Mesothelial cell of epicardium (in vitro differentiated cells): ENCODE measurements around the gene CPAMD8. TPM values are rescaled to one million over a fixed set of nuclear protein-coding genes. Genes with fewer than 3 reads are reported as not detected.

Experiments used
- DNase-seq, 2 experiments: peaks; one replicate each; pipeline ENCODE4 v3.0.0; 2021; ENCODE audit warnings: low spot score in 2 of 2; ENCODE audit not compliant: unreplicated experiment in 2 of 2
- H3K27ac Mint-ChIP-seq: 2 replicates; pipeline ENCODE4 v1.8.0; 2021; ENCODE audit warnings: mixed read lengths
- H3K27me3 Mint-ChIP-seq: 2 replicates; pipeline ENCODE4 v1.8.0; 2021; ENCODE audit warnings: low read depth, mixed read lengths
- H3K36me3 Mint-ChIP-seq: 2 replicates; pipeline ENCODE4 v1.8.0; 2021; ENCODE audit warnings: mixed read lengths
- H3K4me1 Mint-ChIP-seq: 2 replicates; pipeline ENCODE4 v1.8.0; 2021; ENCODE audit warnings: mixed read lengths
- H3K4me3 Mint-ChIP-seq: 2 replicates; pipeline ENCODE4 v1.8.0; 2021; ENCODE audit warnings: mild to moderate bottlenecking, moderate library complexity, mixed read lengths
- H3K9me3 Mint-ChIP-seq: 2 replicates; pipeline ENCODE4 v1.8.0; 2021; ENCODE audit warnings: mixed read lengths
- CTCF ChIP-seq: fragments of 200-600 bp; sonication (generic); IDR thresholded peaks from one replicate; pipeline ENCODE4 v1.5.0; 2021; ENCODE audit warnings: antibody characterized with exemption; ENCODE audit not compliant: unreplicated experiment
- total RNA-seq: library from RNA; stranded (reverse); gene quantifications from 3 replicates; pipeline ENCODE4 v1.2.1, GENCODE V29; 2021

The CPAMD8 gene
- total RNA-seq, 1 donor from 2014 or later, result 40.9 TPM

GRCh38 chr19:16861011-16861410 lies 165.6 kb downstream of the CPAMD8 start:
- no peak for DNase-seq
- no peak for TF ChIP-seq CTCF
- Mint-ChIP-seq H3K27me3 (no peaks in the 10 kb centered on the region), H3K4me3 (no peak overlapping the region), H3K4me1 (no peaks in the 10 kb centered on the region), H3K27ac (no peak overlapping the region), H3K9me3 (no peaks in the 10 kb centered on the region), H3K36me3 (peaks cover 35% of the 10 kb centered on the region)

- H3K4me3 Mint-ChIP-seq, result no peak overlapping the region
- H3K9me3 Mint-ChIP-seq, result no peaks in the 10 kb centered on the region
- DNase-seq, result no peak
- H3K36me3 Mint-ChIP-seq, result peaks cover 32% of the 10 kb centered on the region
- H3K27ac Mint-ChIP-seq, result no peak overlapping the region
- no peaks in the 10 kb centered on the region for H3K4me1 Mint-ChIP-seq
- H3K27me3 Mint-ChIP-seq, result no peaks in the 10 kb centered on the region
- TF ChIP-seq CTCF, result no peak
Observed at GRCh38 chr19:16860118-16860517, 166.5 kb downstream of the CPAMD8 start.

GRCh38 chr19:16859626-16860025 lies 167.0 kb downstream of the CPAMD8 start:
- DNase-seq, result no peak
- Mint-ChIP-seq H3K27ac (no peak overlapping the region), H3K9me3 (no peaks in the 10 kb centered on the region), H3K27me3 (no peaks in the 10 kb centered on the region), H3K4me3 (no peak overlapping the region), H3K36me3 (peaks cover 37% of the 10 kb centered on the region), H3K4me1 (no peaks in the 10 kb centered on the region)
- TF ChIP-seq CTCF, result no peak

GRCh38 chr19:16856091-16856490 lies 170.5 kb downstream of the CPAMD8 start:
- DNase-seq, result no peak
- no peak overlapping the region for H3K27ac Mint-ChIP-seq
- H3K36me3 Mint-ChIP-seq, result peaks cover 30% of the 10 kb centered on the region
- H3K4me3 Mint-ChIP-seq, result no peak overlapping the region
- no peaks in the 10 kb centered on the region for H3K4me1 Mint-ChIP-seq
- no peaks in the 10 kb centered on the region for H3K9me3 Mint-ChIP-seq
- TF ChIP-seq CTCF, result no peak
- H3K27me3 Mint-ChIP-seq, result no peaks in the 10 kb centered on the region

- Mint-ChIP-seq H3K4me3 (no peak overlapping the region), H3K4me1 (no peaks in the 10 kb centered on the region), H3K36me3 (peaks cover 39% of the 10 kb centered on the region), H3K9me3 (no peaks in the 10 kb centered on the region), H3K27ac (no peak overlapping the region), H3K27me3 (no peaks in the 10 kb centered on the region)
- TF ChIP-seq CTCF, result no peak
- no peak for DNase-seq
Observed at GRCh38 chr19:16853066-16853465, 173.5 kb downstream of the CPAMD8 start.
